Panc1 (cell line): ENCODE results near the gene CDH9.

ENCODE experiments used
- CTCF ChIP-seq: fragments of 450-650 bp; IDR thresholded peaks from 2 replicates; pipeline ENCODE4 v1.5.1; 2017; ENCODE audit warnings: mild to moderate bottlenecking
- POLR2AphosphoS5 ChIP-seq: IDR thresholded peaks from 2 replicates; pipeline ENCODE4 v1.6.1; 2012; ENCODE audit warnings: mild to moderate bottlenecking, low read depth, low read length, moderate library complexity
- REST ChIP-seq, 2 experiments: IDR thresholded peaks; 2 replicates each; pipeline ENCODE4 v1.6.1; 2011 to 2012; ENCODE audit warnings: low read depth in 2 of 2, control low read depth in 1 of 2, low read length in 1 of 2, mild to moderate bottlenecking in 1 of 2, moderate library complexity in 1 of 2; ENCODE audit not compliant: insufficient read depth in 1 of 2
- SIN3A ChIP-seq: IDR thresholded peaks from 2 replicates; pipeline ENCODE4 v1.6.1; 2012; ENCODE audit warnings: low read depth, mild to moderate bottlenecking, low read length, moderate library complexity, borderline replicate concordance; ENCODE audit not compliant: insufficient read depth
- TCF7L2 ChIP-seq: IDR thresholded peaks from 2 replicates; pipeline ENCODE4 v1.6.1; 2011; ENCODE audit warnings: mild to moderate bottlenecking, low read depth, low read length, inconsistent platforms

- TF ChIP-seq CTCF, result no peak
- no peak for TF ChIP-seq TCF7L2
- no peak for TF ChIP-seq SIN3A
- no peak for TF ChIP-seq POLR2AphosphoS5
- no peak for TF ChIP-seq REST (IDR thresholded peaks at IDR 0.05; ENCODE audit: insufficient read depth in 1 of 2, low read depth in 2 of 2, low read length in 1 of 2)
These were observed 24.1 kb upstream of the CDH9 start for GRCh38 chr5:27062451-27062850.
